Suprapubic skin (tissue), 4 donors: ENCODE data around the gene PTPN22. TPM values are rescaled to one million over a fixed set of nuclear protein-coding genes. Genes with fewer than 3 reads are reported as not detected.

Experiments
- DNase-seq, 2 donors: peaks; one replicate each; pipeline ENCODE4 v3.0.0-alpha.2; 2019; ENCODE audit warnings: low spot score in 2 of 2
- H3K27ac ChIP-seq: fragments of 200-600 bp; sonication (generic); one replicate; pipeline ENCODE4 v1.5.1; 2019
- H3K27me3 ChIP-seq: fragments of 200-600 bp; sonication (generic); one replicate; pipeline ENCODE4 v1.5.1; 2019
- H3K36me3 ChIP-seq: fragments of 200-600 bp; sonication (generic); one replicate; pipeline ENCODE4 v1.5.1; 2019
- H3K4me1 ChIP-seq: fragments of 200-600 bp; sonication (generic); one replicate; pipeline ENCODE4 v1.5.1; 2019
- H3K4me3 ChIP-seq: fragments of 200-600 bp; sonication (generic); one replicate; pipeline ENCODE4 v1.5.1; 2019; ENCODE audit warnings: mild to moderate bottlenecking
- H3K9me3 ChIP-seq: fragments of 200-600 bp; sonication (generic); one replicate; pipeline ENCODE4 v1.5.1; 2019
- EP300 ChIP-seq: sonication (generic); formaldehyde crosslinking; IDR thresholded peaks from one replicate; pipeline ENCODE4 v1.6.1; 2017; ENCODE audit warnings: antibody characterized with exemption
- POLR2A ChIP-seq, 2 donors: fragments of 450-650 bp; IDR thresholded peaks; one replicate each; pipeline ENCODE4 v1.6.1; 2017; ENCODE audit warnings: antibody characterized with exemption in 2 of 2, mild to moderate bottlenecking in 2 of 2, moderate library complexity in 2 of 2
- POLR2AphosphoS5 ChIP-seq, 3 donors: sonication (generic); formaldehyde crosslinking; IDR thresholded peaks; one replicate each; pipeline ENCODE4 v1.6.1; 2017; ENCODE audit warnings: antibody characterized with exemption in 3 of 3
- WGBS: methylation state at CpG from one replicate; pipeline ENCODE4 v1.1.5; 2018; 5-methylcytosine and 5-hydroxymethylcytosine counted together
- total RNA-seq, 4 donors: library from RNA; depleted of rRNA; stranded (reverse); fragments of >200 nt; gene quantifications; one replicate each; pipeline ENCODE4 v1.1.0, GENCODE V29; 2016
- TF ChIP-seq, protein P1 (sequence below), 2 donors: fragments of 200-600 bp in 1 of 2; fragments of 450-650 bp in 1 of 2; sonication (generic) in 1 of 2; IDR thresholded peaks; one replicate each; pipeline ENCODE4 v1.5.1; 2016 to 2019; ENCODE audit warnings: antibody characterized with exemption in 2 of 2, mild to moderate bottlenecking in 1 of 2, moderate library complexity in 1 of 2

PTPN22 gene
- total RNA-seq, 4 donors from 2014 or later = 0.34 to 1.7 (median 0.77) TPM

DNA sequence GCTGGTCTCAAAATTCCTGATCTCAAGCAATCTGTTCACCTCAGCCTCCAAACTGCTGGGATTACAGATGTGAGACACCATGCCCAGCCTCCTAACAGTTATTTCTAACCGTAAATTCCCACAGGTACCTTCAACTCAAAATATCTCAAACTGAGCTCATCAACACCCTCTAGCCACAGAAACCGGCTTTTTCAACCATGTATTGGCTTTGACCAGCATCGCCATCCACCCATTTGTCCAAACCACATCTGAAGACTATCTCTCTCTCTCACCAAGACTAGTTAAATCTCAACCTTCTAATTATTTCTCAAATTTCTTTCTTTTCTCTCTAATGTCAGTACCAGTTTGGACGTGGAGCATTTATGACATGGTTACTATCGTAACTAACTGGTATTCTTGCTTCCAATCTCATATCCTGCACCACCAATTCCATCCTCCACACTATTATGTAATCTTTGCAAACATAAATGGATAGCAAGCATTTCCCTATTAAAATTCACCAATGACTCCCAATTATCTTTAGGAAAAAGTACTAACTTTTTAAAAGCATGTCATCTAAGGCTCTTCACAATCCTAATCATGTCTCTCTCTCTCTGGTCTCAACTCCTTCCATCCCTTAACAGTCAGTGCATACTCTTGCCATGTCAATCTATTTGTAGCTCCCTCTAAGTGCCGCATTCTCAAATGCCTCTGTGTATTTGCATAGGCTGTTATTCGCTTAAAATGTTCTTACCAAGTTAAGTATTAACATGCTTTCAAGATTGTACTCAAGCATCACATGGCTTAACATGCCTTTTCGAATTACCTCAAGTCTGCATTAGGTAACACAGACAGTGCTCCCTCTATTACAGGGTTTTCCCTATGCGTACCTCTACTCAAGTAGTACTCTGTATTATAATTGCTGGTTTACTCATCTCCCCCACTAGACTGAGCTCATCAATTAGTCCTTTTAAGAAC is 77.4 kb downstream of the PTPN22 start:
- peaks cover 8% of the 10 kb centered on the region for H3K4me1 ChIP-seq
- TF ChIP-seq POLR2A (IDR thresholded peaks at IDR 0.05) (no peak), POLR2AphosphoS5 (IDR thresholded peaks at IDR 0.05) (no peak)
- WGBS = 96% methylated on average over 9 of the region's 9 CpGs
- peaks cover 17% of the 10 kb centered on the region for H3K36me3 ChIP-seq
- no peaks in the 10 kb centered on the region for H3K27me3 ChIP-seq
- DNase-seq = no peak
- H3K9me3 ChIP-seq = no peaks in the 10 kb centered on the region
- H3K27ac ChIP-seq = no peak overlapping the region
- no peak overlapping the region for H3K4me3 ChIP-seq

DNA sequence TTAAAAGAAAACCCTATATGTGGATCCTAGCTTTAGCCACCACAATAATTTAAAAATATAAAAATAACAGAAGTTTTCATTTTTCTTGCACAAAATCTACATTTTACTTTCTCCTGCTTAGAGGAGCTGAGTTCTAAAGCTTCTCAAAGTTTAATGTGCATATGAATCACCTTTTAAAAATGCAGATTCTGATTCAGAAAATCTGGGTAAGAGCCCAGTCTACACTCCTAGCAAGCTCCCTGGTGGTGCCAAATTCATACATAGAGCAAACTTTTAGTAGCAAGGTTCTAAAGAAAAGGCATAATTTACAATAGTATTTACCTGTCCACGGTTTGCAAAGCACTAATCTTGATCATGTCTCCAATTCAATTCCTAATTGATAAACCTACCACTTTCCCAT is 78.5 kb downstream of the PTPN22 start:
- 64% methylated on average over 1 of the region's 1 CpG for WGBS
- Histone ChIP-seq H3K27ac (no peak overlapping the region), H3K4me1 (peaks cover 8% of the 10 kb centered on the region), H3K36me3 (peaks cover 17% of the 10 kb centered on the region), H3K27me3 (no peaks in the 10 kb centered on the region), H3K4me3 (no peak overlapping the region), H3K9me3 (no peaks in the 10 kb centered on the region)
- DNase-seq = no peak
- no peak for TF ChIP-seq EP300
- TF ChIP-seq POLR2AphosphoS5 (IDR thresholded peaks at IDR 0.05) = no peak
- TF ChIP-seq POLR2A (IDR thresholded peaks at IDR 0.05) = no peak
- TF ChIP-seq, protein P1, sequence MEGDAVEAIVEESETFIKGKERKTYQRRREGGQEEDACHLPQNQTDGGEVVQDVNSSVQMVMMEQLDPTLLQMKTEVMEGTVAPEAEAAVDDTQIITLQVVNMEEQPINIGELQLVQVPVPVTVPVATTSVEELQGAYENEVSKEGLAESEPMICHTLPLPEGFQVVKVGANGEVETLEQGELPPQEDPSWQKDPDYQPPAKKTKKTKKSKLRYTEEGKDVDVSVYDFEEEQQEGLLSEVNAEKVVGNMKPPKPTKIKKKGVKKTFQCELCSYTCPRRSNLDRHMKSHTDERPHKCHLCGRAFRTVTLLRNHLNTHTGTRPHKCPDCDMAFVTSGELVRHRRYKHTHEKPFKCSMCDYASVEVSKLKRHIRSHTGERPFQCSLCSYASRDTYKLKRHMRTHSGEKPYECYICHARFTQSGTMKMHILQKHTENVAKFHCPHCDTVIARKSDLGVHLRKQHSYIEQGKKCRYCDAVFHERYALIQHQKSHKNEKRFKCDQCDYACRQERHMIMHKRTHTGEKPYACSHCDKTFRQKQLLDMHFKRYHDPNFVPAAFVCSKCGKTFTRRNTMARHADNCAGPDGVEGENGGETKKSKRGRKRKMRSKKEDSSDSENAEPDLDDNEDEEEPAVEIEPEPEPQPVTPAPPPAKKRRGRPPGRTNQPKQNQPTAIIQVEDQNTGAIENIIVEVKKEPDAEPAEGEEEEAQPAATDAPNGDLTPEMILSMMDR (IDR thresholded peaks at IDR 0.05) = no peak

DNA sequence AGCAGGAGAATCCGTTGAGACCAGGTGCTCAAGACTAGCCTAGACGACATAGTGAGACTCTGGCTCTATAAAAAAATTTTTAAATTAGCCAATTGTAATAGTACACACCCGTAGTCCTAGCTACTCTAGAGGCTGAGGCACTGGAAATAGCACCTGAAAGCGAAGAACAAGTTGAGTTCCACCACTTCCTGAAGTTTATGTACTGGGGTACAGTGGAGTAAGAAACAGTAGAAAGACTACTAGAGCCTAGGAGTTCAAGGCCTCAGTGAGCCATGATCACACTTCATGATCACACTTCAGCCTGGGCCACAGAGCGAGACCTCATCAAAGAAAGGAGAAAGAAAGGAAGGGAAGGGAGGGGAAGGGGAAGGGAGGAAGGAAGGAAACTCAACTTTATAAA is 79.0 kb downstream of the PTPN22 start:
- H3K9me3 ChIP-seq = no peaks in the 10 kb centered on the region
- no peak overlapping the region for H3K27ac ChIP-seq
- DNase-seq = no peak
- no peak for TF ChIP-seq POLR2A (IDR thresholded peaks at IDR 0.05)
- TF ChIP-seq, protein P1 (IDR thresholded peaks at IDR 0.05) = no peak
- no peak for TF ChIP-seq EP300
- TF ChIP-seq POLR2AphosphoS5 (IDR thresholded peaks at IDR 0.05) = no peak
- peaks cover 8% of the 10 kb centered on the region for H3K4me1 ChIP-seq
- 88% methylated on average over 5 of the region's 5 CpGs for WGBS
- peaks cover 15% of the 10 kb centered on the region for H3K36me3 ChIP-seq
- no peaks in the 10 kb centered on the region for H3K27me3 ChIP-seq
- no peak overlapping the region for H3K4me3 ChIP-seq

DNA sequence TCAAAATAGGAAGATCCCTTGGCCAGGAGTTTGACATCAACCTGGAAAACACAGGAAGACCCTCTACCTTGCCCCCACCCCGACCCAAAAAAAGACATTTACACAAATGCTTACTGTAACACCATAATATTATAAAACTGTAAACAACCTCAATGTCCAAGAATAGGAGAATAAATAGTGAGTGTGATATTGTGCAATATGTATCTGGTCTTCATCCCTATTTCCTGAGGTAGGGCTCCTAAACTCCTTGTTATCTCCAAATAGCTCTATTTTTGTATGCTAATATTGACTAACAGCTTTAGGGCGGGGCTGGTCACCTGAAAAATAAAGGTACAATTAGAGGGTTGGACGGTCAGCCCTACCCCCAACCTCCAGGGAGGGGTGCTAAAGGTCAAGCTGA is 82.7 kb downstream of the PTPN22 start:
- 93% methylated on average over 3 of the region's 3 CpGs for WGBS
- H3K4me1 ChIP-seq = peaks cover 18% of the 10 kb centered on the region
- no peak for DNase-seq
- no peak for TF ChIP-seq POLR2AphosphoS5 (IDR thresholded peaks at IDR 0.05)
- no peak for TF ChIP-seq EP300
- no peak for TF ChIP-seq POLR2A (IDR thresholded peaks at IDR 0.05)
- TF ChIP-seq, protein P1 (IDR thresholded peaks at IDR 0.05) = no peak
- no peak overlapping the region for H3K4me3 ChIP-seq
- H3K9me3 ChIP-seq = no peaks in the 10 kb centered on the region
- H3K27me3 ChIP-seq = no peaks in the 10 kb centered on the region
- no peak overlapping the region for H3K27ac ChIP-seq
- no peaks in the 10 kb centered on the region for H3K36me3 ChIP-seq

DNA sequence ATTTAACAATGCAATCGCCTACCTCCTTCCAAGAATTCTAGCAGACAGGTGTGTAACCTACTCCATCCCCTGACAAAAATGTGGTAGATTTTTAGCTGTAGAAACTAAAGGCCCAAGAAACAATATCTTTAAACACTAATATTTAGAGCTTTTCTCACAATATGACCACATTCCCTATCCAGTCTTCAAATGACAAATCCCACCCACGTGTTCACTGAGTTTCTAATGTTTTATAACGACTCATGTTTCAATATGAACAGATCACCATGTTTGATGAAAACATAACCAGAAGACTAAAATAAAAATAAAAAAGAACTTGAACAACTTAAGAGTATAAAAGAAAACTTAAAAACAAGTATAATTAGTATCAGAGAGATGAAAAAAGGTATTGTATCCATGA is 83.8 kb downstream of the PTPN22 start:
- Histone ChIP-seq H3K4me1 (peaks cover 21% of the 10 kb centered on the region), H3K36me3 (no peaks in the 10 kb centered on the region), H3K9me3 (no peaks in the 10 kb centered on the region), H3K27me3 (no peaks in the 10 kb centered on the region), H3K27ac (no peak overlapping the region), H3K4me3 (no peak overlapping the region)
- no peak for TF ChIP-seq EP300
- TF ChIP-seq, protein P1 (IDR thresholded peaks at IDR 0.05) = no peak
- TF ChIP-seq POLR2A (IDR thresholded peaks at IDR 0.05) = no peak
- no peak for TF ChIP-seq POLR2AphosphoS5 (IDR thresholded peaks at IDR 0.05)
- WGBS = 85% methylated on average over 3 of the region's 3 CpGs
- no peak for DNase-seq
